ENCODE measurements around the gene WWC2. TPM values are rescaled to one million over a fixed set of nuclear protein-coding genes. Genes with fewer than 3 reads are reported as not detected.

The WWC2 gene
- total RNA-seq, 1 donor, result 35.1 TPM

GRCh38 chr4:183132081-183132480, 33.0 kb downstream of the WWC2 start:
- Histone ChIP-seq H3K4me1 (ENCODE audit: insufficient read depth, low read length) (peaks cover 11% of the 10 kb centered on the region), H3K27ac (ENCODE audit: low read depth, low read length) (no peak overlapping the region), H3K9me3 (ENCODE audit: low read depth, low read length) (no peaks in the 10 kb centered on the region), H4K20me1 (ENCODE audit: insufficient read depth, low read length) (peaks cover 16% of the 10 kb centered on the region), H3K36me3 (ENCODE audit: insufficient read depth, low read length) (no peaks in the 10 kb centered on the region), H3K27me3 (ENCODE audit: insufficient read depth, low read length) (no peaks in the 10 kb centered on the region), H3K79me2 (ENCODE audit: insufficient read depth, low read length) (peaks cover 83% of the 10 kb centered on the region), H3K4me3 (ENCODE audit: insufficient read depth, low read length) (no peak overlapping the region), H2AFZ (ENCODE audit: low read length) (no peak overlapping the region), H3K4me2 (ENCODE audit: insufficient read depth, low read length) (no peak overlapping the region)
- TF ChIP-seq CTCF (IDR thresholded peaks at IDR 0.05; ENCODE audit: extremely low read depth, low read depth, low read length), result no peak
- no peak for DNase-seq (ENCODE audit: insufficient read length, low spot score, missing footprints)

DNA sequence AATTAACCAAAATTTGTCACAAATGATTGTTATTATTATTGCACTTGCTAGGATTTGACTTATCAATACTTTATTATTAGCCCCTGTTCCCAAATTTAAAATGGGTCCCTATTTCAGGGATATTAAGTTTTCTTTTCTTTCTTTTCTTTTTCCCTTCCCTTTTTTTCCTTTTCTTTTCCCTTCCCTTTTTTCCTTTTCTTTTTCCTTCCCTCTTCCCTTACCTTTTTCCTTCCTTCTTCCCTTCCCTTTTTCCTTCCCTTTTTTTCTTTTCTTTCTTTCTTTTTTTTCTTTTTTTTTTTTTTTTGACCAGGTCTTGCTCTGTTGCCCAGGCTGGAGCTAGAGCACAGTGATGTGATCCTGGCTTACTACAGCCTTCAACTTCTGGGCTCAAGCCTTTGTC, 33.8 kb downstream of the WWC2 start:
- Histone ChIP-seq H3K36me3 (ENCODE audit: insufficient read depth, low read length) (no peaks in the 10 kb centered on the region), H3K27ac (ENCODE audit: low read depth, low read length) (no peak overlapping the region), H3K79me2 (ENCODE audit: insufficient read depth, low read length) (peaks cover 86% of the 10 kb centered on the region), H2AFZ (ENCODE audit: low read length) (no peak overlapping the region), H4K20me1 (ENCODE audit: insufficient read depth, low read length) (peaks cover 12% of the 10 kb centered on the region), H3K9me3 (ENCODE audit: low read depth, low read length) (no peaks in the 10 kb centered on the region), H3K4me1 (ENCODE audit: insufficient read depth, low read length) (peaks cover 11% of the 10 kb centered on the region), H3K4me3 (ENCODE audit: insufficient read depth, low read length) (no peak overlapping the region), H3K27me3 (ENCODE audit: insufficient read depth, low read length) (no peaks in the 10 kb centered on the region), H3K4me2 (ENCODE audit: insufficient read depth, low read length) (no peak overlapping the region)
- DNase-seq (ENCODE audit: insufficient read length, low spot score, missing footprints), result no peak
- no peak for TF ChIP-seq CTCF (IDR thresholded peaks at IDR 0.05; ENCODE audit: extremely low read depth, low read depth, low read length)

GRCh38 chr4:183136855-183137254, 37.8 kb downstream of the WWC2 start:
- H3K27ac ChIP-seq (ENCODE audit: low read depth, low read length), result no peak overlapping the region
- H3K36me3 ChIP-seq (ENCODE audit: insufficient read depth, low read length), result no peaks in the 10 kb centered on the region
- no peak overlapping the region for H3K4me3 ChIP-seq (ENCODE audit: insufficient read depth, low read length)
- no peak for TF ChIP-seq CTCF (IDR thresholded peaks at IDR 0.05; ENCODE audit: extremely low read depth, low read depth, low read length)
- H2AFZ ChIP-seq (ENCODE audit: low read length), result no peak overlapping the region
- no peak for DNase-seq (ENCODE audit: insufficient read length, low spot score, missing footprints)
- H3K4me2 ChIP-seq (ENCODE audit: insufficient read depth, low read length), result no peak overlapping the region
- no peaks in the 10 kb centered on the region for H3K27me3 ChIP-seq (ENCODE audit: insufficient read depth, low read length)
- peaks cover 26% of the 10 kb centered on the region for H3K4me1 ChIP-seq (ENCODE audit: insufficient read depth, low read length)
- H3K79me2 ChIP-seq (ENCODE audit: insufficient read depth, low read length), result peaks cover 84% of the 10 kb centered on the region
- H4K20me1 ChIP-seq (ENCODE audit: insufficient read depth, low read length), result peaks cover 27% of the 10 kb centered on the region
- no peaks in the 10 kb centered on the region for H3K9me3 ChIP-seq (ENCODE audit: low read depth, low read length)

DNA sequence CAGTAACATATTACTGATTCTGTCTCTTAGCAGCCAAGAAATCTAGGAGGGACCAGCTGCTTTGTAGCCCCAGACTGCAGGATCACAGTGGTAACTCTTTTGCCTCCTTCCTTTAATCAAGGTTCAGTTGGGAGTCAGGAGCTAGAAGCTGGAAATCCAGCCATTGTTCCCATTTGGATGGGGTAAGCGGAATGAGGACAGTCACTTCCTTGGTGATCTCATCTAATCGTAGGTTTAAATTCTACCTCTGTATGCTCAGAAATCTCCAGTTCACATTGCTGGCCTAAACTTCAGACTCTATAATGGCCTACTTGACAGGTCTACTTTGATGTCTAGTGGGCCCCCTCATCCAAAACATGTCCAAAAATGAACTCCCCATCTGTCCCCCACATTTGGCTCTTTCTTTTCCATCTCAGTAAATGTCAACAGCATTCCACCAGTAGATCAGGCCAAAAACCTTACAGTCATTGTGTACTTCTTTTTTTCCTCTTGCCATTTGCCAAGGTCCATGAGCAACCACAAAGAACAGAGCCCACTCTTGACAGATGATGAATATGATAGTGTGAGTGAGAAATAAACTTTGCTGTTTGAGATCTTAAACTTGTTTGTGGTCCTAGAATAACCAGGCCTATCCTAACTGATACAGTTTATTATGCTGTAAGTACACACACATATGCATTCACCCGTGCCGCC, 40.1 kb downstream of the WWC2 start:
- no peak overlapping the region for H3K4me3 ChIP-seq (ENCODE audit: insufficient read depth, low read length)
- H3K9me3 ChIP-seq (ENCODE audit: low read depth, low read length), result no peaks in the 10 kb centered on the region
- H3K4me1 ChIP-seq (ENCODE audit: insufficient read depth, low read length), result peaks cover 39% of the 10 kb centered on the region
- no peak overlapping the region for H3K4me2 ChIP-seq (ENCODE audit: insufficient read depth, low read length)
- DNase-seq (ENCODE audit: insufficient read length, low spot score, missing footprints), result no peak
- H2AFZ ChIP-seq (ENCODE audit: low read length), result no peak overlapping the region
- peak overlapping the region; percentile 72 for H3K27ac ChIP-seq (ENCODE audit: low read depth, low read length)
- H3K27me3 ChIP-seq (ENCODE audit: insufficient read depth, low read length), result no peaks in the 10 kb centered on the region
- H3K36me3 ChIP-seq (ENCODE audit: insufficient read depth, low read length), result no peaks in the 10 kb centered on the region
- TF ChIP-seq CTCF (IDR thresholded peaks at IDR 0.05; ENCODE audit: extremely low read depth, low read depth, low read length), result no peak
- peaks cover 38% of the 10 kb centered on the region for H4K20me1 ChIP-seq (ENCODE audit: insufficient read depth, low read length)
- peaks cover 78% of the 10 kb centered on the region for H3K79me2 ChIP-seq (ENCODE audit: insufficient read depth, low read length)

Data from osteoblast (primary cell).